ENCODE measurements around the gene MECP2. TPM values are rescaled to one million over a fixed set of nuclear protein-coding genes. Genes with fewer than 3 reads are reported as not detected.

MECP2 gene
- total RNA-seq, 1 experiment from 2014 or later = 30.6 TPM

GRCh38 chrX:154083126-154083517 lies 14.4 kb downstream of the MECP2 start:
- no peak overlapping the region for H3K4me3 Mint-ChIP-seq (ENCODE audit: unreplicated experiment)
- peaks cover 40% of the 10 kb centered on the region for H3K36me3 Mint-ChIP-seq (ENCODE audit: insufficient read depth, unreplicated experiment)
- no peaks in the 10 kb centered on the region for H3K27me3 Mint-ChIP-seq (ENCODE audit: insufficient read depth, unreplicated experiment)
- Histone ChIP-seq H3K9me3 (no peaks in the 10 kb centered on the region), H3K4me1 (no peaks in the 10 kb centered on the region), H3K36me3 (ENCODE audit: control insufficient read depth, insufficient read depth, low read length) (no peaks in the 10 kb centered on the region), H3K27me3 (replicated peaks; ENCODE audit: control insufficient read depth, insufficient read depth, low read length) (no peaks in the 10 kb centered on the region), H3K4me3 (ENCODE audit: low read depth, low read length) (no peak overlapping the region)
- H3K4me1 Mint-ChIP-seq (ENCODE audit: low read depth, unreplicated experiment) = peaks cover 9% of the 10 kb centered on the region
- H3K9me3 Mint-ChIP-seq (ENCODE audit: unreplicated experiment) = no peaks in the 10 kb centered on the region
- intact Hi-C loops (cut with micrococcal nuclease; ENCODE audit: unreplicated experiment) = no loop called here
- TF ChIP-seq CTCF (IDR thresholded peaks at IDR 0.05; ENCODE audit: insufficient read depth in 1 of 2, low read depth in 1 of 2, low read length in 1 of 2, severe bottlenecking in 1 of 2, unreplicated experiment in 1 of 2) = no peak
- no peak overlapping the region for H3K27ac Mint-ChIP-seq (ENCODE audit: unreplicated experiment)
- POLR2A ChIA-PET = interaction anchor here (1.0 kb wide), 1 partner anchor 12 kb away, joined by 3 read pairs; no protein-coding TSS in a partner anchor
- no TSS peak for BruUV-seq (replicated peaks)
- CTCF ChIA-PET = no interaction called here
- no peak for DNase-seq

- intact Hi-C loops (cut with micrococcal nuclease; ENCODE audit: unreplicated experiment) = no loop called here
- ChIA-PET CTCF (no interaction called here), POLR2A (no interaction called here)
- peaks cover 34% of the 10 kb centered on the region for H3K36me3 Mint-ChIP-seq (ENCODE audit: insufficient read depth, unreplicated experiment)
- H3K9me3 Mint-ChIP-seq (ENCODE audit: unreplicated experiment) = no peaks in the 10 kb centered on the region
- DNase-seq = no peak
- no peak overlapping the region for H3K27ac Mint-ChIP-seq (ENCODE audit: unreplicated experiment)
- Histone ChIP-seq H3K36me3 (ENCODE audit: control insufficient read depth, insufficient read depth, low read length) (no peaks in the 10 kb centered on the region), H3K9me3 (no peaks in the 10 kb centered on the region), H3K4me3 (ENCODE audit: low read depth, low read length) (no peak overlapping the region), H3K4me1 (no peaks in the 10 kb centered on the region), H3K27me3 (replicated peaks; ENCODE audit: control insufficient read depth, insufficient read depth, low read length) (no peaks in the 10 kb centered on the region)
- no peak overlapping the region for H3K4me3 Mint-ChIP-seq (ENCODE audit: unreplicated experiment)
- H3K27me3 Mint-ChIP-seq (ENCODE audit: insufficient read depth, unreplicated experiment) = no peaks in the 10 kb centered on the region
- peaks cover 9% of the 10 kb centered on the region for H3K4me1 Mint-ChIP-seq (ENCODE audit: low read depth, unreplicated experiment)
- no TSS peak for BruUV-seq (replicated peaks)
- TF ChIP-seq CTCF (IDR thresholded peaks at IDR 0.05; ENCODE audit: insufficient read depth in 1 of 2, low read depth in 1 of 2, low read length in 1 of 2, severe bottlenecking in 1 of 2, unreplicated experiment in 1 of 2) = no peak
Observed at GRCh38 chrX:154082396-154083125, 15.0 kb downstream of the MECP2 start.

- Mint-ChIP-seq H3K4me1 (ENCODE audit: low read depth, unreplicated experiment) (peaks cover 17% of the 10 kb centered on the region), H3K36me3 (ENCODE audit: insufficient read depth, unreplicated experiment) (peaks cover 25% of the 10 kb centered on the region), H3K9me3 (ENCODE audit: unreplicated experiment) (no peaks in the 10 kb centered on the region), H3K27me3 (ENCODE audit: insufficient read depth, unreplicated experiment) (no peaks in the 10 kb centered on the region), H3K4me3 (ENCODE audit: unreplicated experiment) (no peak overlapping the region), H3K27ac (ENCODE audit: unreplicated experiment) (no peak overlapping the region)
- Histone ChIP-seq H3K4me3 (ENCODE audit: low read depth, low read length) (no peak overlapping the region), H3K36me3 (ENCODE audit: control insufficient read depth, insufficient read depth, low read length) (no peaks in the 10 kb centered on the region), H3K27me3 (replicated peaks; ENCODE audit: control insufficient read depth, insufficient read depth, low read length) (no peaks in the 10 kb centered on the region), H3K9me3 (no peaks in the 10 kb centered on the region), H3K4me1 (peaks cover 17% of the 10 kb centered on the region)
- DNase-seq = no peak
- CTCF ChIA-PET = no interaction called here
- no TSS peak for BruUV-seq (replicated peaks)
- POLR2A ChIA-PET = no interaction called here
- no peak for TF ChIP-seq CTCF (IDR thresholded peaks at IDR 0.05; ENCODE audit: insufficient read depth in 1 of 2, low read depth in 1 of 2, low read length in 1 of 2, severe bottlenecking in 1 of 2, unreplicated experiment in 1 of 2)
- intact Hi-C loops (cut with micrococcal nuclease; ENCODE audit: unreplicated experiment) = no loop called here
Observed at GRCh38 chrX:154077101-154077500, 20.4 kb downstream of the MECP2 start.

All from Caco-2 (cell line).